ENCODE data around the gene ALK.

Gene ALK

DNA sequence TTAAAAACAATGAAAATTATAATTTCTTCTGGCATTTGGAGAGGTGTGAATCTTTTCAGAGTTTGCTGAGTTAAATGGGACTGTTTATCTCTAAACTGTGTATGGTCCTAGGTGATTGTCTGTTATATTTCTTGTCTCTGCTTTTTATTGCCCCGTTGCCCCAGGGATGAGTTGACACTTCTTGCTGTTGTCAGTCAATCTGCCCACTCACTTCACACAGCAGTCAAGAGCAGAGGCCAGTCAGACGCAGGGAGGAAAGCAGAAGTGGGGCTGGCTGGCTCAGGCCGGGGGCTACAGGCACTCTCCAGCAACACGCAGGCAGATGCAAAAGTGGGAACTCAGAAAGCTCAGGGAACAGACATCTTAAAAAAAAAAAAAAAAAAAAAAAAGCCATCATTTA, 441.0 kb downstream of the ALK start:
- peak; percentile 90 for DNase-seq

DNA sequence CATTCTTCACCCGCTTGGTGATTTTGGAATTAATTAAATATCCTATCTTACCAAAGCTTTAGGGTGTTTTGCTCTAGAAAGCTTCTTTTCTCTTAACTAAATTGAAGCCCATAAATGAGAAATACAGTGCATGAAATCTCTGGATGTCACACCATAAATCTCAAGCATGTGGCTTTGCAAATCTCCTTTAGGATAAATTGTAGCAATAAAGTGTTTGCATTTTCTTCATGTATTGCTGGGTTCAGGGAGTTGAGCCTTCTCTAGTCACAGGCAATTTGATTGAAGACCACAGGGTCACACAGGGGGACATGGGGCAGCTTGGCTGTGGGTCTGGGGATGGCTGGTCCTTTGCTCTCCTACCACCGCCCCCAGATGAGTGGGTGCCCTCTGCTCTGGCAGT, 442.0 kb downstream of the ALK start:
- no peak for DNase-seq

DNA sequence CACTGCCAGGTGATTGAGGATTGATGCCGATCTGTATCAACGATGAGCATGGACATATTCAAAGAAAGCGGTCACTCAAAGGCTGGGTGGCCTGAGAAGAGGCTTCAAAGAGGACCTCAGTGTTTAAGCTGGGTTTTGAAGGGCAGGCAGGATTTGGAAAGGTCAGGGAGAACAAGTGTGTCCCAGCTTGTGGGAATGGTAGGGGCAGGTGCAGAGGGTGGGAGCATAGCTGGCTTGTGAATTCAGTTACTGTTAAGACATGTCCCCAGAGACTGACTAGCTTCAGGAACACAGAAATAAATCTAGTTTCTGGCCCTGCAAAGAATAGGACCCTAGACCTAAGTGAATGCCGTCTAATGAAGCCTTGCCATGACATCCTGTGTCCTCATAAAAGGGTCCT, 442.7 kb downstream of the ALK start:
- no peak for DNase-seq

DNA sequence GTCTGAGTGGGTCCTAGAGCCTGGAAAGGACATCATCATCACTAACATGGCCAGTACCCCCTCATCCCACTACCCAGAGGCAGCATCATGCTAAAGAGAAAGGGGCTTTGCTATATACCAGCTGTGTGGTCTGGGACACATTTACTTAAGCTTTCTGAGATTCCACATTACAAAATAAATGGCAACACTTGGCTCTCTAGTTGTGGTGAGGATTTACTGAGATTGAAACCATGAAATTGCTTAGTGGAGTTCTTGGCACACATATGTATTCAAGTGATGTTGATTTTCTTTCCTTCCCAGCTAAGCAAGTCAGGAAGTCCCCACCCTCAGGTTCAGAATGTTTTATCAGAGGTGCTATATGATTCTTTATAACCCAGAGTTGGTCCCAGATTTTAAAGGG, 444.2 kb downstream of the ALK start:
- DNase-seq = no peak

DNA sequence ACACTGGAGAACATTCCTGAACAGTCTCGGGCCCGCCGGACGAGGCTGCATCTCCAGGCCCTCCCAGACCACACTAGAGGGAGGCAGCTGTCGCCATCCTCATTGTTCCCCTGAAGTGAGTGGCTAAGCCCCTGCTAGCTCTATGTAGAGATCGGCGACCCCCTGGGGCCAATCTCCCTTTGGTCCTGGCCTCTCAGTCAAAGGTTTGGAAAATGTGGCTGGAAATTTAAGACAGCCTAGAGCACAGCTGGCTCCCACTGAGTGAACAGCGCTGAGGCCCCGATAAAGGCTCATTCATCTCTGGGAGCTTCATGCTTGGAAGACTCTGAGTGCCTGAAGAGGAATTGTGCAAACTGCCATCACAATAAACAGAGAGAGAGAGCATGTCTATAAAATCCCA, 445.9 kb downstream of the ALK start:
- DNase-seq = no peak

DNA sequence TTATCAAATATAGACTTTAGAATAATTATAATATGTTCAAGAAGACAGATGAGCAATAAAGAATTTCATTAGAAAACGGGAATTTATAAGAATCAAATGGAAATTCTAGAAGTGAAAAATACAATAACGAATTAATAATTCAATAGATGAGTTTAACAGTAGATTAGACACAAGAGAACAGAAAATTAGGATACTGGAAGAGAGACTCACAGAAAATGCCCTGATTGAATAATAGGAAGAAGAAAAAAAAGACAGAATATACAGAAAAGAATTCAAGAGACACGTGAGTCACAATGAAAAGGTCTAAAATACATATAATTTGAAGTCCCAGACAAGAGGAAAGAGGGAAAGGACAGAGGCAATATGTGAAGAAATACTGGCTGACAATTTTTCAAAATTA, 451.4 kb downstream of the ALK start:
- no peak for DNase-seq

DNA sequence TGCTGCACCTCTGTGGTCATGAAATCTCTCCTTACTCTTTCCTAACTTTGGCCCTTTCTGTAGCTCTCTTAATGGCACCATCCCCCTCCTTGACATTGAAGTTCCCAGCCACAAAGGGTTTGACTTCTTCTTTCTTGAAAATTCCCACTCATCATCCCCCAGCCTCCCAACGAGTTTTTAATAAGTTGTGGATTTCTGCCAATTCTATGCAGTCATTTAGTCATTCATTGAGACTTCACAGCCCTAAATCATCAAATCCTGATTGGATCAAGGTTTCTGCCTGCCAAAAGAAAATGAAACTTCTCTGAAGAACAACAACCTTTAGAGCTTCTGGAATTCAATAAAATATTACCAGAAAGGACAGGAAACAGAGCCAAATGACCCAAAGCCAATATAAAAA, 451.9 kb downstream of the ALK start:
- no peak for DNase-seq

DNA sequence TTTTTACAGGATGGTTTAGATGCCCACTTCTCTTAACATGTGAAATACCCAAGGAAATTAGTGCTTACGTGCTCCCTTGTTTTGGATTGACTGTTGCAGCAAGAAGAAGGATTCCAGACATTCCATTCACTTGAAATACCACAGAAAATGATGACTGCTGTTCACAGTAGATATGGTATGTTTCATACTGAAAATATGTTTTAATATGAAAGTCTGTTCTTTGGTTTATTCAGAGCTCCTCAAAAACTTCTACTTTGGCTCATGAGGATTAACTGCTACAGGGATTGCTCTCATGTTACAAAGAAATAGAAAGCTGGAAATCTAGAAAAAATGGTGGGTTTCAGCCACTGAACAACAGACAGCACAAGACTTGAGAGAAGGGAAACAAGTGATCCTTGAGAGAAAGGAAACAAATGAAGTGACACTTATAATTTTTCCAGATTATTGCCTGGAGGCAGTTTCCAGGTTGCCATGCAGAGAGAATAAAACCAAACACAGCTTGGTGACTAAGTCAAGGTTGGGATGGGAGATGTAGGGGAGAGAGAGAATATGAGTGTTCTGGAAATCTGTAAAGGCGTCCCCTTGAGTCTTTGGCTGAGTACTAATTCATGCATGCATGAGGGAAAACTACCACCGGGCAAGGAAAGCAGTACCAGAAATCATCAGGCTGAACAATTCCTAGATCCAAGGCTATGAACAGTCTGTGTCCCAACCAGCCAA, 458.0 kb downstream of the ALK start:
- DNase-seq = no peak

DNA sequence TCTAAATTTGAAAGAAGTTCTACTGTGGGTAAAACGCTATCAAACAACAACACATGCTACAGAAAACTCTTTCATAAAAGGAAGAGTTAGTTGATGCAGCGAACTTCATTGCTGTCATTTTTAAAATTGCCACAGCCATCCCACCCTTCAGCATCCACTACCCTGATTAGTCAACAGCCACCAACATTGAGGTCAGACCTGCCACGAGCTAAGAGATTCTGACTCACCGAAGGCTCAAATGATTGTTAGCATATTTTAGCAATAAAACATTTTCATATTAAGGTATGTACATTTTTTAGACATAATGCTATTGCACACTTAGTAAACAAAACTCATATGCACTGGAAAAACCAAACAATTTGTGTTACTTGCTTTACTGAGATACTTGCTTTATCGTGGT, 459.1 kb downstream of the ALK start:
- DNase-seq = peak; percentile 15

DNA sequence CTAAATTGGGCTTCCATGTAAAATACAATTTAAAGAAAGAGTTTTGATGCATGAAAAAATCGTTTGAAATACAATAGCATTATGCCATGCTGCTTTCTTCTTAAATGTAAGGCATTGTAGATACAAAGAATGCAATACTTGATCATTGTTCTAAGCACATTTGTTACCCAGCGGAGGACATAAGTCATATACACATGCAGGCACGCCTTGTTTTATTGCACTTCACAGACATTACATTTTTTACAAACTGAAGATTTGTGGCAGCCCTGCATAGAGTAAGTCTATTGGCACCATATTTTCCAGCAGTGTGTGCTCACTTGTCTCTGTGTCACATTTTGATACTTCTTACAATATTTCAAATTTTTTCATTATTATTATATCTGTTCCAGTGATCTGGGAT, 461.2 kb downstream of the ALK start:
- no peak for DNase-seq

DNA sequence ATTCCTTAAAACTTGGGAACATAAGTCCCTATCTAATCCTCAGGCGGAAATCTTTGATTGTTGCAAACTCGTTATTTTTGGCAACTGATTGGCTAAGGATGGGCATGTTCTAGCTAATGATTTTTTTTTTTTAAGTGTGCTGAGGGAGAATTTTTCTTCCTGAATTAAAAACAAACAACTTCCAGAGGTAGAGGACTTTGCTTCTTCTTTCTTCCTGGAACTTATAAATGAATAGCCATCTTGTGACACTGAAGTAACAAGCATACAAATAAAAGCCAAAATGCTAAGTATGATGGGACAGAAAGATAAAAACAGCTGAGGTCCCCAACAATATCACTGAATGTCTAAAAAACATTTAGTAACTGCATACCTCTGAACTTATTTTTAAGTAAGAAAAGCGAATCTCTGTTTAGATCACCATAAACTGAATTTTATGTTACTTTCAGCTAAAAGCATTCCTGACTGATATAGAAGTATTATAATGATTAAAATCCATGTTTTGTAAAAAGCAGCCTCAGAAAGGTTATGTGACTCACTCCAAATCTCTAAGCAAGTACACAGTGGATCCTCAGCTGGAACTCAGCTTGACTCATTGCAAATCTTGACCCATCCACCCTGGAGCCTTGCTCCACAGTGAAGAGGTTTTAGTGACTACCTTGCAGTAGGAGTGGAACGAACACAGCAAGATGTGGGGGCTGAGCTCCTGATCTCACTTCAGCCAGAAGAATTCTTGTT, 461.8 kb downstream of the ALK start:
- DNase-seq = no peak

DNA sequence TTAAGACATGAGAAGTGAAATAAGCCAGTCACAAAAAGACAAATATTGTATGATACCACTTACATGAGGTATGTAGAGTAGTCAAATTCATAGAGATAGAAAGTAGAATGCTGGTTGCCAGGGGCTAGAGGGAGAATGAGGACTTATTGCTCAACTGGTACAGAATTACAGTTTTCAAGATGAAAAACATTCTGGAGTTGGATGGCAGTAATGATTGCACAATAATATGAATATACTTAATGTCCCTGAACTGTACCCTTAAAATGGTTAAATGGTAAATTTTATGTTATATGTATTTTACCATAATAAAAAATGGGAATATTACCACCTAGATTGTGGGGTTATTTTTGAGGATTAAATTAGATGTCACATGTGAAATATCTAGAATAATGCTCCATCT, 465.0 kb downstream of the ALK start:
- DNase-seq = no peak

DNA sequence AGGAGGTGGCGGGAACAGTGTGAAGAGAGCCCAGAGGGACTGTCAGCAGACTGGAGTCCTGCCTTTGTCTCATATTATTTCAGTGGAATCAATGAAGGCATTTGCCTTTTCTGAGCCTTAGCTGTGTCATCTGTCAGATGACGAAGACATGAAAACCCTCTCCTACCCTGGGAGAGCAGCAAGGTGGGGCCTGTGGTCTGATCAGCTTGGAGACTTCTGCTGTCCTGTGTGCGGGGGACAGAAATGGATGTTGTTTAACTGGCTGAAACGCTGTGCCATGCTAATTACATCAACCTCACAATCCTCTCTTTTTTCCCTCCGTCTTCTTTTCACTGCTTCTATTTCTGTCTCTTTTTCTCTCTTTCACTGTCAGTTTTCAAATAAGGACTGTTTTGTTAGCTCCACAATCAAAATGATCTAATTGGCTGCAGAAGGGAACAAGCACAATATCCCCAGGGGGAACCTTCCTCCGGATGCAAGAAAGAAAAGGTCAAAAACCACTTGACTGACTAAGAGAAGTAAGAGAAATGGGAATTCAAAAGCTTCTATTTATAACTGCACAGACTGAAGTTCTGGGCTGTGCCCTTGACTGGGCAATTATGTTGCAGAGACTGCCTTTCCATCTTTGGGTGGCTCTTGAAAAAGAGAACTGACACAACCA, 466.1 kb downstream of the ALK start:
- peak; percentile 60 for DNase-seq

DNA sequence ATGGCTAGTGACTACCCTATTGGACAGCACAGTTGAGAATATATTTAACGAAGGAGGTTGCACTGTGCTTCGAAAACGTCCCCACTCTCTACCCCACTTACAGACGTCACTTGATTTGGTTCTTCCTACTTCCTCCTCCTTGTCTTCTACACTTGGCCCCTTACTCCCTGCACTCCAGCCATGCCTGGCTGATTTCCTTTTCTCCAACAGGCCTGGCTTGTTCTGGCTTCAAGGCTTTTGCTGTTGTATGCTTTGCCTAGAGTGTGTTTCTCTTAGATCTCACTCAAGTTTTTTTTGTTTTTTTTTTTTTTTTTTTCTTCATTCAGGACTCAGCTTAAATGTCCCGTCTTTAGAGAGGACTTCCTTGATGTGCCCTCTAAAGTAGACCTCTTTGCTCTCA, 469.4 kb downstream of the ALK start:
- no peak for DNase-seq

DNA sequence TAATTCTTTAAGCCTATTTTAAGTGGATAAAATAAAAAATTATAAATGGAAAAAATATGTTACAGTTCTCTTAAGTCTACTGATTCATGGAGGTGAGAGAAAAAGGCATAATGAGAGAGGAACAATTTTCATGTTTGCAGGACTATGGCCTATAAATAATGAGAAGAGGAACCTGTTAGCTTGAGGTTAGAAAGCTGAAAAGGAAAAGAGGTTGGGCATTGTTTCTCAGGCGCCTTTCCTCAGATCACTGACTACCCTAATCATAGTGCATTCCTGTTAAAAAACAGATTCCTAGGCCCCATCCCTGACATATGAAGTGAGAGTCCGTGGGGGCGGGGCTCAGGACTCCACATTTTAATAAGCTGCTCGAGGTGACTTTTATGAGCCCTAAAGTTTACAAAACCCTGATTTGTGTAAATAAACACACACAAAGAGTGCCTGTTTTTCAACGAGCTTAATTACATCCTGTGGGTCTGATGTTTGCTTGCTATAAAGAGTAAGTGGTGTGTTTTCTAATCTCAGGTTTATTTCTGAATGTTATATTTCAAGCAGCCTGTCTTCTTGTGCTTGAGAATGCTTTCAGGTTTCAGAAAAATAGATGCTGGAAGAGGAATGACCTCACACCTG, 470.7 kb downstream of the ALK start:
- no peak for DNase-seq

DNA sequence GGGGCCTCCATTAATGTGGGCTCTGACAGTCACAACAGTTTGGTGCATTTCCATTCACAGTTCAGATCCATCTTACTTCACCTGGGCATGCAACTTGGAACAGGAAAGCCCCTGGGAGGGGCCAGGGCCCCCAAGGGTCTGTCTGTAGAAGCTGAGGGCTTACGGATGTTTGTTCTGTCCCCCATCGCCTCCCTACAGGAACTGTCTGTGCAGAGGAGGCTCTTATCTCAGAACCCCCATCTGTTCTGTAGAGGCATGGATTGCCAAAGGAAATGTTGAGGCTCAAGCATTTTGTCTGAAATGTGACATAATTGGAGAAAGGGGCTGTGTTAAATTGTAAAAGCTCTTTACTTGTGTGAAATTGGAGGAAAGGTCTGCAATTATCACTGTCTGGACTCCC, 471.9 kb downstream of the ALK start:
- DNase-seq = no peak

DNA sequence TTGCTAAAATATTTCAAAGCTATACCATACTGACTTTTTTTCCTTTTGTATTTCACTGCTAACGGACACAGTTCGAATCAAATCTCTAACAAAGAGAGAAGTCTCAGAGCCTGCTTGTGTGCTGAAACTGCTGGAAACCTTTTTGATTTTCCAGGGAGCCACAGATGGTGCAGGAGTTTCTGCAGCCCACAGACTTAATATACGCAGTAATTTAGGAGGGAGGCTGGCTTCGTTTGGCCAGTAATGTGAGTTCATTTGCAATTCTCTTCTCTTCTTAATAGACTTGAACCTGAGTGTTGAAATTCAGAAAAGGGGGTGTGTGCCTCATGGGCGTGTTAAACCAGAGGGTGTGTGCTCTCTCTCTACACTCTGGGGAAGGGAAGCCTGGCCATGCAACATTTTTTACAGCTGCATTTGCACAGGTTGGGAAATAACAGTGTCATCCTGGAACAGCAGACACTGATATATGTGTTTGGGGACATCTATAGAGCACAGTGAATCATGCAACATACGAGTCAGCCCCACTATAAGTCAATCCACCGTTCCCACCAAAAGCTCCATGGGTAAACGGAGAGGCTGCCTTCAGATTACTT, 473.2 kb downstream of the ALK start:
- peak; percentile 25 for DNase-seq

DNA sequence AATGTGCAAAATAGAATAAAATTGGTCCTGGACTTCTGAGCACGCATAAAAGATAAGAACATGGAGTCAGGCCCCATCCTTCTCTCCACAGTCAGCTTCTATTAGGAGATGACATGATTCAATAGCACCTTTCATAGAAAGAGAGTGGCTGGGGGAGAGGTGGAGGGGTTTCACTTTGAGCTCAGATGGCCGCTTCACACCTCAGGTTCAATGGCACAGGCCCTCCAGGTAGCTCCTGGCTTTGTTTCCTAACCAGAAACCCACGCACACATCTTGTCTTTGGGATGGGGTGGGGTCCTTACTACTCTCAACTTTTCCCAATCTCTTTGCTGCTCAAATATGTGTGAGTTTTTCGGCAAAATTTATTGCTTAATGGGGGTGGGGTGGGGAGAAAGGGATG, 473.9 kb downstream of the ALK start:
- DNase-seq = no peak

DNA sequence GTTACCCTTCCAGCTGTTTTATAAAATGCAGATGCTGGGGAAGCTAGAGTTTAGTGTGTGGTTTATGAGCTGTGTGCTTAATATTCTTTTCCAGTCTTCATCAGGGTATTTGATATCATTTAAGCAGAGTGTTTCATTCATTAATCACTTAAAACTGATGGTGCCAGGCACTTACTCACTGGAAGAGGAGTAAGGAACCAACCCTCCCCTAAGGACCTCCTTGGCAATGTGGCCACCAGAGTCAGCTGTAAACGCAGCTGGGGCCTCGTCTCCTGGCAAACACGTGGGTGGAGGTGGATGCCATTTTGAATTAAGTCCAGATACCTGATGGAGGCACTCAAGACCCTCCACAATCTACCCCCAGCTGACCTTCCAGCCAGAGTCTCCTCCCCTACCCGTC, 474.5 kb downstream of the ALK start:
- no peak for DNase-seq

DNA sequence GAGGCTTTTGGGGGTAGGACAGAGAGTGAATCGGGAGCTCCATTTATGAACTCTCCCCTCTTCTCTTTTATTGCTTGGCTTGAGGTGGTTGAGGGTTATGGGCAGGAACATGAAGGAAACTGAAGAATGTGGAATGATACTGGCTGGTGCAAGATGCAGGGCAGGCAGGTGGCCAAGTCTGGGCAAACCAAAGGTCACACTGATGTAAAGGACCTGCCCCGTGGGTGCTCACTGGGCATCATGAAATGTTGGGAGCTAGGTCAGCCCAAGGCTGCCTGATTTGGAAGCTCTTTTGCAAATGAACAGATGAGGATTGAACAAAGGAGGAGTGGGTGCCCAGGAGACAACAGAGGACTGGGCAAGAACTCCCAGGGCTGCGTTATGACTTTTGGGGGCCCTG, 477.2 kb downstream of the ALK start:
- DNase-seq = no peak

DNA sequence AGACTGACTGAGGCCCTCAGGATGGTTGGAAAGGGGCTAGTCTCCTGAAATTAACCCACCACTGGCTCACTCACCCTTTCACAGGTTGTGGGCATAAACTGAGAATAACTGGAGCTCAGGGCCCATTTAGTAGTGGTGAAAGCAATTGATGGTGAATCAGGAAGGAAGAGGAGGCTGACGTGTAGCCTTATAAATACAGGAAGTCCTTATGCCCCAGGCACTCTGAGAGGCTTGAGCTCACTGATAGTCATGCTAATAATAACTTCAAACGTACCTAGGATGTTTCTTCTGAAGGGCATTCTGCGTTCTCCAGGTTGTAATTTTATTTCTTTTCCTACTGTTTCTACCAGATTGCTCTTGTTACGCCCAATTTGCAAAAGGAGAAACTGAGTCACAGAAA, 477.8 kb downstream of the ALK start:
- DNase-seq = peak; percentile 52

DNA sequence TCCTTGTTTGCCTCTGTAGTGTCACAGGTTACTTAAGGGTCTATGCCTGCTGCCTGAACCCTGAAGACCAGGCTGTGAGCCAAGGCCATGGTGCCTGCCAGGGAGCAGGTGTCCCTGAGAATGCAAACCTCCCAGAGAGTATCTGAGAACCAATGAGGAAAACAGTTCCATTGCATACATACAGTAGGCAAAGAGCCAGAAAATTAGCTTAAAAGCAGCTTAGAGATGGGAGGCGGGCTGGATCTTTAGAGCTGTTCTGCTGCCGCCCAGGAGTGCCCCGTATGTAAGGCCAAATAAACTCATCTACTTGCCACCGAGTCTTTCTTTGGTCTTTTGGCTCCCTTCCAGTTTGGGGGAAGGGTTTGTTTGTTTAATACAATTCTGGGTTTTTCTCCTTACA, 478.2 kb downstream of the ALK start:
- no peak for DNase-seq

DNA sequence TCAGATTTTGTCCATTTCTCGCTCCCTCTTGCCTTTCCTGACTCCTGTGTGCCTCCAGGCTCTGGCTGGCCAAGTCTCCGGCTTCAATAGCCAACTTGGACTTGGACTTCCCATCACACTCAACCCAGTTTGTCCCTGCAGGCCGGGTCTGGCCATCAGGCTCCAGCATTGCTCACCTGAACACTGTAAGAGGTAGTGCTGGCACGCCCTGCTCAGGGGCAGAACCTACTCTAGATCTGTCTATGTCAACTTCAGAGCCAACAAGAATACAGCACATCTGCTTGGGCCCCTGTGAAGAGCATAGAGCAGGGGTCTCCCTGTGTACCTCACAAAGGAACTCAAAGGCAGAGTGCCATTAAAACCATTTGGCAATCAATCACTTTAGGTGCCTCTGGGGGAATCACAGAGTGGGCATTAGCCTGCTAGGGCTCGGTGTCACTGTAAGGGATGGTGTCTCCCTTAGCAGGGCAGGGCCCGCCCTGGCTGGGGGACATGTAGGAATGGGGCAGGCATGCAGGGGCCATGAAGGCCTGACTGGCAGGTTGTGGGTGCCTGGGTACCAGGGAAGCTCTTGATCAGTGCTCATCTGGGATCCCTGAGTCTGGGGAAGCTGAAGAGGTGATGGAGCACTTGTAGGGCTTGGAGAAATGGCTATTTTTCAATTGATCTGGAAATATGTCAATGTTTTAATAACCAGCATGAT, 480.3 kb downstream of the ALK start:
- no peak for DNase-seq
